Caki2 (cell line): ENCODE measurements around the gene SHISA3. TPM values are rescaled to one million over a fixed set of nuclear protein-coding genes. Genes with fewer than 3 reads are reported as not detected.

Experiments used
- DNase-seq: peaks from one replicate; pipeline ENCODE4 v3.0.0-alpha.2; 2015; ENCODE audit warnings: low read depth
- in situ Hi-C: cut with HindIII; loops from 2 replicates; pipeline ENCODE4 v1.10.0; 2016; ENCODE audit warnings: low sequenced_read_pairs, low pct_unique_long_range_greater_than_20kb, mixed read lengths
- total RNA-seq: library from RNA; depleted of rRNA; stranded (reverse); fragments of >200 nt; shearing (Covaris generic); gene quantifications from 2 replicates; pipeline ENCODE4 v1.2.3, GENCODE V29; 2014; ENCODE audit warnings: low replicate concordance; rRNA removed

Gene SHISA3
- total RNA-seq, 1 experiment from 2014 or later: not detected

DNA sequence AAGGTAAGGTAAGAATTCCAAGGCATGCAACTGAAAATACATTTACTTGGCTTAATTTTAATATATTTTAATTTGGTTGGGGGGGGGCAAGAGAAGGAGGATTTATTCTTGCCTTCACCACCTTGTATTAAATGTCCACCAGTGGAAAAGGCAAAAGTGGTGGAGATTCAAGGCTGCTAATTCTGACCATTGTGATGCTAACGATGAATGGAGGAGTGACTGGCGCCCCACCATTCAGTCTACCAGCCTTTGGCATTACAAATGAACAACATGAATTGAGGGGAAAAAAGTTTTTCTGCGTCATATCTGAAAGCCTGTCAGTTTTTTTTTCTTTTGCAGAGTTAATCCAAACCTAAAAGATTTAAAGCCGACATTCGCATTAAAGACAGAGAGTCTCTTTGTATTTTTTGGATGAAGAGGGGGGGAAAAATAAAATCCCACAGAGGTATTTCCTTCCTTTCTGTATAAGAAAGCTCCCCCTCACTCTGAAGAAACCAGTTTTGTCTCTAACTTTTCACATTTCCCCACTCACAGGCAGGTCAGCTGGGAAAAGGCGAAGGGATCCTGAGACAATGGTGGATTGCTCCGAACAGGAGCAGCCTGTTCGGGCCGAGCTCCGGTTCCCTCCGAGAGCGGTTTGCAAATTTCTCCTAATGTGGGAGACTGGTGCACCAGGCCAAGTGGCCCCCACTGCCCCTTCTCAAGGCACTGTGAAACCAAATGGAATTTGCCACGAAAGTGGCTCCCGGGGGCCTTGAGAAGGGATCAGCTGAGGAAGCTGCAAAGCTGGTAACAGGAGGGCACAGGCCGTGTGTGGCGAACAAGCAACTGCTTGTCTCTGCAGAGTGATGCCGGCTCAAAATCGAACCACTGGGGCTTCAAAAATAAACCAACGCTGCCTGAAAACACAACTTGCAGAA lies 28.1 kb downstream of the SHISA3 start:
- in situ Hi-C loops: no loop called here
- no peak for DNase-seq

DNA sequence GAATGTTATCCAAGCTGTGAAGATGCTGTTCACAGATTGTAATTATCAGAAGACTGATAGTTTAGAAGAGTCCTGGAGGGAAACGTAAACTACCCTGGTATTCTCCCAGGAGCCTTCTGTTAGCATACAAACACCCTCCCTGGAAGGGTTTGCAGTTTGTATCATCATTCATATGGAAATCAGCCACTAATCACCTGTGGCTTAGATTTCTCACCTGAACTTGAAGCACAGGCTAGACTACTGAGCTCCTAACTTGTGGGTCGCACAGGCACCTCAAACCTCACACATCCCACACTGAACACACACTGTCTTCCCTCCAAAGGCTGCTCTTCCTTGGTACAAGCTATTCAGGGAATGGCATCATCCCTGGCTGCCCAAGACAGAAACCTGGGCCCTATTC lies 30.7 kb downstream of the SHISA3 start:
- DNase-seq: no peak
- in situ Hi-C loops: no loop called here

DNA sequence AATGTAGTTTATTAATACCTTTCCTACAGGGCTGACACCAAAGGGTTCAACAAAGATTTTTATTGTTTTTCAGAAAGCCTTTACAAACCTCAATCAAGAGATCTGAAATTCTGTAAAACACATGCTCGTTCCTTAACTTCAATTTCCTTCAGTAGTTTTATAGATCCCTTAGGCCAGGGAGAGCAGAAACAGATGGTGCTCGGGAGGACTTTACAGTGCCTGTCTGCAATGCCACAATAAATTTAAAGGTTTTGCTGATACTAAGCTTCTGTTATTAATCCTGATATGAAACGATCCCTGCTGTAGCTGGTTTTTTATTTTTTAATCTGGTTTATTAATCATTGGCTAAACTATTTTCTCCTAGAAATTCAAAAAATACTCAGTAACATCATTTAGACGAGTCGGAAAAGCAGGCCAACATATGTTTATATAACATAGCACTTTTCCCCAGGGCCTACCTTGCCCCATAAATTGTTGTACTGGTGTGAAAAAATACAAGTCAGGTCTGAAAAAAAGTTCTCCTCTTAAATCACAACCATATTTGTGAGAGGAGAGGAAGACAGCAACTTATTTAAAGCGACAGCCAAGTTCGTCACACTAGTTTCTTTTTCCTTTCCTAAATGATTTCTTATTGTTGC lies 39.8 kb downstream of the SHISA3 start:
- in situ Hi-C loops: no loop called here
- no peak for DNase-seq

DNA sequence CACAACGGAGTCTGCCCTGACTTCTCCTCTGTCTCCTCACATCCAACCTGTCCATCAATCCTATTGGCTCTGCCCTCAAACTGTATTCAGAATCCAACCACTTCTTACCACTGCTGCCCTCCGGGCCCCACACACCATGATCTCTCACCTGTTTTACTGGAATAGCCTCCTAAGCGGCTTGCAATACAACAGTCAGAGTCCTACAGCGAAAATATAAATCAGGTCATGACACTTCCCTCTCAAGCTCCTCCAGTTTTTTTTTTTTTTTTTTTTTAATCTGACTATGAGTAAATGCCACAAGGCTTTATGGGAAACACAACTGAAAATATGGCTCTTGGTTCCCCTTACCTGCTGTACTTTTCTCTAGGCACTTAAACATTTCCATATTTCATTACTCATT lies 42.8 kb downstream of the SHISA3 start:
- DNase-seq: no peak
- in situ Hi-C loops: no loop called here

DNA sequence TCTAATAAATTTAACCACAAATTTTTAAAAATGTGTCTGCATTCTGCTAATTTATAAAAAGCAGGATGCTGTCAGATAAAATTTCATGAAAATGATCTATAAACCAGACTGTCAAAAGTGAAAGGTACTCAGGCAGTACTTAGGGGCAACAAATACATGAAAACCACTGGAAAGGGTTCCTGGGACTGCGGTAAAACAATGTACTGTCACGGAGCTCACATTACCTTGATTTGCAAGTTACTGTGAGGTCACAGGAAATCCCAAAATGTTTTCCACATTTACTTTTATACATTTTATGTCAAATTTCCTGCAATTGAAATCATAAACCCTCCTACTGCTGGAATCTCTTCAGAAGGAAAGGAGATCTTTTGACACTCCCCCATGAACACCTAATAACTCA lies 45.3 kb downstream of the SHISA3 start:
- in situ Hi-C loops: no loop called here
- DNase-seq: no peak

DNA sequence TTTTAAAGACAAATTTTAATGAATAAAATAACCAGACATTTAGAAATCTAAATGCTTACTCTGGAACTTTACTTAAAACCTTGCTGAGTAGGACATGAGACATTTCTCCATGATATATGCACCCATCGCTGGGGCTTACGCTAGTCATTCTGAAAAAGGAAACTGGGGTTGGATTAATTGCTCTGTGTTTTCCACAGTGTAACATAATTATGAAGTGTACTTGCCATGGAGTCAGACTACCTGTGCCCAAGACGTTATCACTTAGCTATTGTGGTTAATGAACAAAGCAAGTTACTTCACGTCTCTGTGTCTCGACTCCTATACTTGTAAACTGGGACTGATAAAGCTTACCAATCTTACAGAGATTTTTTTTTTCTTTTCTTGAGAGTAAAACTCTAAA lies 47.8 kb downstream of the SHISA3 start:
- no peak for DNase-seq
- in situ Hi-C loops: no loop called here

DNA sequence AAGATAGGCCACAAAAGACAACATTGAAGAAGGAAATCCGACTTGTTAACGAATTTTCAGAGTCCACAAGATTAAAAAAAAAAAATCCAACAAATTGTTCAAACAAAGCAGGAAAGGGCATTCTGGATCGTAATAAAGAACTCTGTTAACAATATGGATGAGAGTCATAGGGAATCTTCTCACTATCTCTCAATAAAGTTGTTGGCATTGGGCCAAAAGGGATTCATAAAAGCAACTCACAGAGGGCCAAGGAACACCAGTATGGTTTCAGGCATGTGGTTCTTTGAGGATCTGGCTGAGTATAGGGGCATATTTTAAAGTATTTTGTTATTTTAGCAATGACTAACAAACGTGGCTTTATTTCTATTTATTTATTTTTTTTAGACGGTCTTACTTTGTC lies 49.5 kb downstream of the SHISA3 start:
- in situ Hi-C loops: no loop called here
- DNase-seq: no peak

Other genes starting within 250 kb of the SHISA3 start
- not detected in 2 replicates for gene BEND4, start 244.8 kb upstream of the SHISA3 start, total RNA-seq